HepG2 (cell line): ENCODE results near the gene PGPEP1. TPM values are rescaled to one million over a fixed set of nuclear protein-coding genes. Genes with fewer than 3 reads are reported as not detected.

Experiments used
- ATF3 ChIP-seq: sonication (generic); formaldehyde crosslinking; IDR thresholded peaks from 2 replicates; pipeline ENCODE4 v1.4.0; 2020; ENCODE audit warnings: missing genetic modification reagents
- ATF4 ChIP-seq, 2 experiments: fragments of 450-650 bp in 1 of 2; sonication (generic) in 1 of 2; formaldehyde crosslinking; IDR thresholded peaks; 2 replicates each; pipeline versions ENCODE4 v1.5.0 to v1.8.0; 2020 to 2022; ENCODE audit warnings: mild to moderate bottlenecking in 1 of 2, missing genetic modification reagents in 1 of 2
- CREB3 ChIP-seq: sonication (generic); formaldehyde crosslinking; IDR thresholded peaks from 2 replicates; pipeline ENCODE4 v1.5.0; 2020; ENCODE audit warnings: missing genetic modification reagents
- DMAP1 ChIP-seq: IDR thresholded peaks from 2 replicates; pipeline ENCODE4 v1.6.1; 2016
- EZH2 ChIP-seq: conservative IDR thresholded peaks from 2 replicates; pipeline ENCODE4 v1.6.1; 2012; ENCODE audit warnings: mild to moderate bottlenecking, low read depth, low read length, moderate library complexity
- HNRNPK ChIP-seq: fragments of 200-400 bp; formaldehyde crosslinking; IDR thresholded peaks from 2 replicates; pipeline ENCODE4 v1.6.1; 2018; ENCODE audit warnings: low read length, low read depth, moderate library complexity, mild to moderate bottlenecking; ENCODE audit not compliant: poor library complexity, severe bottlenecking
- KLF15 ChIP-seq: sonication (generic); formaldehyde crosslinking; IDR thresholded peaks from 2 replicates; pipeline ENCODE4 v1.8.1; 2023; ENCODE audit warnings: borderline replicate concordance, mild to moderate bottlenecking, inconsistent platforms, missing genetic modification reagents, mixed read lengths
- MED13 ChIP-seq: sonication (generic); formaldehyde crosslinking; IDR thresholded peaks from 2 replicates; pipeline ENCODE4 v1.5.0; 2020; ENCODE audit warnings: missing genetic modification reagents
- MYC ChIP-seq: sonication (generic); formaldehyde crosslinking; IDR thresholded peaks from 2 replicates; pipeline ENCODE4 v1.9.0; 2021; ENCODE audit warnings: missing genetic modification reagents, borderline replicate concordance
- MZF1 ChIP-seq: sonication (generic); formaldehyde crosslinking; IDR thresholded peaks from 2 replicates; pipeline ENCODE4 v1.8.1; 2023; ENCODE audit warnings: mild to moderate bottlenecking, missing genetic modification reagents, borderline replicate concordance
- ONECUT2 ChIP-seq: sonication (generic); formaldehyde crosslinking; IDR thresholded peaks from 2 replicates; pipeline ENCODE4 v1.4.0; 2020; ENCODE audit warnings: missing genetic modification reagents
- PATZ1 ChIP-seq: sonication (generic); formaldehyde crosslinking; IDR thresholded peaks from 2 replicates; pipeline ENCODE4 v1.4.0; 2020; ENCODE audit warnings: missing genetic modification reagents
- PAWR ChIP-seq: sonication (generic); formaldehyde crosslinking; IDR thresholded peaks from 2 replicates; pipeline ENCODE4 v1.4.0; 2020; ENCODE audit warnings: missing genetic modification reagents, mild to moderate bottlenecking, borderline replicate concordance
- RNF2 ChIP-seq: fragments of 450-650 bp; conservative IDR thresholded peaks from 2 replicates; pipeline ENCODE4 v1.6.1; 2016; ENCODE audit warnings: low read depth
- SMYD3 ChIP-seq: sonication (generic); formaldehyde crosslinking; IDR thresholded peaks from 2 replicates; pipeline ENCODE4 v1.8.1; 2023; ENCODE audit warnings: mild to moderate bottlenecking, missing genetic modification reagents
- SRSF1 ChIP-seq: fragments of 200-400 bp; formaldehyde crosslinking; optimal IDR thresholded peaks from 2 replicates; pipeline ENCODE3; 2017; ENCODE audit warnings: mild to moderate bottlenecking, low read depth, low read length, moderate library complexity
- TFDP2 ChIP-seq: sonication (generic); formaldehyde crosslinking; IDR thresholded peaks from 2 replicates; pipeline ENCODE4 v1.4.0; 2020; ENCODE audit warnings: missing genetic modification reagents
- ZFP36L2 ChIP-seq: sonication (generic); formaldehyde crosslinking; IDR thresholded peaks from 2 replicates; pipeline ENCODE4 v1.4.0; 2020; ENCODE audit warnings: missing genetic modification reagents
- ZNF20 ChIP-seq: sonication (generic); formaldehyde crosslinking; IDR thresholded peaks from 2 replicates; pipeline ENCODE4 v1.4.0; 2020; ENCODE audit warnings: mild to moderate bottlenecking, moderate library complexity, missing genetic modification reagents
- ZNF362 ChIP-seq: sonication (generic); formaldehyde crosslinking; IDR thresholded peaks from 2 replicates; pipeline ENCODE4 v1.4.0; 2020; ENCODE audit warnings: missing genetic modification reagents, mild to moderate bottlenecking, borderline replicate concordance
- ZNF572 ChIP-seq: sonication (generic); formaldehyde crosslinking; IDR thresholded peaks from 2 replicates; pipeline ENCODE4 v1.5.1; 2020; ENCODE audit warnings: mild to moderate bottlenecking, missing genetic modification reagents
- ZNF605 ChIP-seq: sonication (generic); formaldehyde crosslinking; IDR thresholded peaks from 2 replicates; pipeline ENCODE4 v1.8.0; 2022; ENCODE audit warnings: mild to moderate bottlenecking, missing genetic modification reagents
- ZNF75D ChIP-seq: sonication (generic); formaldehyde crosslinking; IDR thresholded peaks from 2 replicates; pipeline ENCODE4 v1.8.1; 2023; ENCODE audit warnings: missing genetic modification reagents, mild to moderate bottlenecking, borderline replicate concordance
- ZNF83 ChIP-seq: sonication (generic); formaldehyde crosslinking; IDR thresholded peaks from 2 replicates; pipeline ENCODE4 v1.4.0; 2020; ENCODE audit warnings: missing genetic modification reagents, mild to moderate bottlenecking, borderline replicate concordance
- polyA plus RNA-seq, 8 experiments: library from polyadenylated mRNA; depleted of rRNA in 3 of 8; stranded (reverse) in 7 of 8; unstranded in 1 of 8; fragments of >200 nt; fragmentation: Illumina TruSeq in 4 of 8; extraction: Trizol in 4 of 8; gene quantifications; 2 replicates each; pipeline versions ENCODE4 v1.2.1 to v1.2.3, GENCODE V29; 2011 to 2016; ENCODE audit warnings: low read depth in 4 of 8, missing spikeins in 1 of 8, mixed read lengths in 1 of 8; ENCODE audit not compliant: insufficient read depth in 1 of 8
- total RNA-seq, 5 experiments: library from RNA; depleted of rRNA; stranded (reverse); fragments of >200 nt; fragmentation: Illumina TruSeq; extraction: Trizol; gene quantifications; 2 replicates each; pipeline ENCODE4 v1.2.3, GENCODE V29; 2016; ENCODE audit warnings: low read depth in 1 of 5

The PGPEP1 gene
- total and polyA plus RNA-seq, 2 of the 13 experiments (the other 11 are each of a cell fraction or from before 2014, with no cell fraction given): 53.1 to 56.6 TPM

GRCh38 chr19:18416778-18417249 lies 76.4 kb downstream of the PGPEP1 start (continued):
- TF ChIP-seq ZNF75D (CRISPR knock-in tag) (no peak), ZNF362 (CRISPR knock-in tag) (no peak), TFDP2 (peak; percentile 70; the same call in 1 of the 2 replicates), ATF4 (CRISPR knock-in tag; IDR thresholded peaks at IDR 0.05) (no peak), PAWR (CRISPR knock-in tag) (no peak), ZNF572 (CRISPR knock-in tag) (no peak), ZNF20 (CRISPR knock-in tag) (no peak), MYC (CRISPR knock-in tag) (peak; percentile 31; the same call in 1 of the 2 replicates), EZH2 (no peak), CREB3 (CRISPR knock-in tag) (no peak), ZFP36L2 (no peak), KLF15 (no peak), HNRNPK (peak; percentile 89), RNF2 (no peak), DMAP1 (CRISPR knock-in tag) (no peak), MED13 (0 out of 2 replicates have a peak, but pooled peaks have one; percentile 18), ZNF83 (no peak), PATZ1 (peak; percentile 68), MZF1 (CRISPR knock-in tag) (no peak), SRSF1 (peak; percentile 13), SMYD3 (no peak), ONECUT2 (CRISPR knock-in tag) (no peak), ZNF605 (CRISPR knock-in tag) (peak; percentile 32; the same call in 1 of the 2 replicates), ATF3 (CRISPR knock-in tag) (no peak)
